GM21529 (cell line): ENCODE results near the gene CLCN1.
"Not testable (repeated sequence)": the region's sequence is repeated elsewhere in the genome, so short reads cannot be mapped to it uniquely, and the experiment has no call there.

Experiments used
- ATAC-seq: cut with Tn5 transposase; IDR thresholded peaks from one replicate; pipeline ENCODE4 v1.9.1; 2021; ENCODE audit not compliant: unreplicated experiment

Gene CLCN1

DNA sequence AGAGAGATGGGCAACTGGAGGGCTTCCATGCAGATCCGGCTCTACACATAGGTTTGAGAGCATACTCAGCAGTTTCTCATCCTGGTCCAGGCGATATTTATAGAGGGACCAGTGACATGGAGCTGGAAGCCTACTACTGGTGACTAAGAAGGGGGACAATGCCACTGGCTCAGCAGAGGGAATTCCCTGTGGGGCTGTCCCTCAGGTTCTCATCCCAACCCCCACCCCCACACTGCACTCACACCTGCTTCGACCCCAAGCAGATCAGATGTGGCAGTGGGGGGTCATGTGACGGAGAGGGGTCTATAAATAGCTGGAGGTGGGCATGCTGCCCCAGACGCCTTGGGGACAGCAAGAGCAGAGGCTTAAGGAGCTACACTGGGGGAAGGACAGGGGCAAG, at the start of gene CLCN1:
Gene CLCN1 (plus strand): TSS at position 336 of the 400 bp plus-strand sequence. CDS start 102 bp downstream, outside the sequence.
- no peak for ATAC-seq

DNA sequence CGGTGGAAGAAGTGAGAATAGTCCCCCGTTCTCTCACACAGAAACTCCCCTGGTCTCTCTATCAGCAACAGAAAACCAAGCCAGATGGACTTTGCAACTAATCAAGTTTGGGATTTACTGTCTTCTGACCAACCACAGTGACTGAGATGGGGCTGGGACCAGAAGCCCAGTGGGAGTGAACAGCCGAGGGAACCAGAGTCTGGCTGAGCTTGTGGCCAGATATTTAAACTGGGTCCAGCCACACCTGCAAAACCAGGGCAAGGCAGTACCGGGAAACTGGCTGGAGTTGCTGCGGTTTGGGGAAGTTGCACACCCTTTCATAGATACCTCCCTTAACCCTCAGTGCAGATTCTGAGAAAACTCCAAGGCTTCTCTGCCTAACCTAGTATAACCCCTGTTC, 46.7 kb upstream of the CLCN1 start:
- ATAC-seq = no peak

DNA sequence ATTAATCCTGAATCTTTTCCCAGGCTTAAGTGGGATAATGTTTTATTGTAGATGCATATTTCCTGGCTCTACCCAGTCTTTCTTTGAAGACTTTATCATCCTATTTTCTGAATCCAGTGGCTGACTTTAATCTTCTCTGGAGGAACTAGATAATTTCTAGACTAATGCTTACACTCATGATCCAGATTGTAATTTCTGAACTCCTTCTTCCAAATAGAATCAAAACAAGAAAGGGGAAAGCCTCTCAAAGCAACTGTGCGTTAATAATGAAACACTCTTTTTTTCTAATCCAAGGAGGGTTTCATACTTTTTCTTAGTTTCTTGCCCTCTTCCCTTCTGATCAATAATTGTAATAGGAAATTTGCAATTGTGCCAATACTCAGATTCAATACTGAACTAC, 44.7 kb upstream of the CLCN1 start:
- ATAC-seq = no peak

DNA sequence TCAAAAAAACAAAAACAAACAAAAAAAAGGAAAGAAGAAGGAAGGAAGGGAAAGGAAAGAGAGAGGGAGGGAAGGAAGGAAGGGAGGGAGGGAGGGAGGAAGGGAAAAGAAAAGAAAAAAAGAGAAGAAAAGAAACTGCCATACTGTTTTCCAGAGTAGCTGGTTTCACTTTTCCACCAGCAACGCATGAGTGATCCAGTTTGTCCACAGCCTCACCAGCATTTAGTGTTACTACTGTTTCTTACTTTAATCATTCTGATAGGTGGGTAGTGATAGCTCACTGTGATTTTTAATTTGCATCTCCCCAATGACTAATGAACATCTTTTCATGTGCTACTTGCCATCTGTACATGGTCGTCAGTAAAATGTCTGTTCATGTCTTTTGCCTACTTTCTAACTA, 43.0 kb upstream of the CLCN1 start:
- no peak for ATAC-seq

DNA sequence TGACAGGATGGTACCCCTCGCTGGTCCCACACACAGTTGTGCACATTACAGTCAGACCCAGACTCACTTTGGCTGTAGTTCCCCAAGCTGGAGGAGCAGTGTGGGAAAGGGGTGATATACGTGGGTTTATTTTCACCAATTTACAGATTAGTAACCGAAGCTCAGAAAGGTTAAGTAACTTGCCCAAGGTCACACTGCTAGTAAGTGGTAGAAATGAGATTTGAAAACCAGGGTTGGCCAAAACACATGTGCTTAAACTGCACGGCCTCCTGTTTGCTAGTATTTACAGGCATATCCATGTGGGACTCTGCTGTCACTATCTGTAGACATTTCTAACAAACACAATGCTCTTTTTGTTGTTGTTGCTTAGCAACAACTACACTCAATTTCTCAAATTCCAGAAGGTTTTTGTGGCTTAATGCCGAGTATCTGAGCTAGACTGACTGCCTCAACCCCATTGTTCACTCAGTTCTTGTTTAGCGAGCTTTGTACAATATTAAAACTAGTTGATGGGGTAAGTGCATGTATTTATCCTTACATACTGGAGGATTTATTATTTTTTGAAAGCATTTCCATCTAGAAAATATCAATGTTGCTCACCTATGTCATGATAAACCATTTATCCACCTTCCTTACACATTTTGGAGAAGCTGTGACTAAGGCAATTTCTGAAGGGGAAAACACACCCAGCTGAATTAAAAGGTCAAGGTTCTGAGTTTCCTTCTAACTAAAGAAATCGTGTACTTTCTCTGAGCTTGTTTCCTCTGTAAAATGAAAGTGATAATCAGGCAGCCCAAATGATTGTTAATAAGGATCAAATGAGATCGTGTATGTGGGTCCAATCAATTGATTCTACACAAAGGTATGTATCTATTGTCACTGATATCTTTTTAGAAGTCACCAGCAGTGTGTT, 36.5 kb upstream of the CLCN1 start:
- ATAC-seq = no peak

DNA sequence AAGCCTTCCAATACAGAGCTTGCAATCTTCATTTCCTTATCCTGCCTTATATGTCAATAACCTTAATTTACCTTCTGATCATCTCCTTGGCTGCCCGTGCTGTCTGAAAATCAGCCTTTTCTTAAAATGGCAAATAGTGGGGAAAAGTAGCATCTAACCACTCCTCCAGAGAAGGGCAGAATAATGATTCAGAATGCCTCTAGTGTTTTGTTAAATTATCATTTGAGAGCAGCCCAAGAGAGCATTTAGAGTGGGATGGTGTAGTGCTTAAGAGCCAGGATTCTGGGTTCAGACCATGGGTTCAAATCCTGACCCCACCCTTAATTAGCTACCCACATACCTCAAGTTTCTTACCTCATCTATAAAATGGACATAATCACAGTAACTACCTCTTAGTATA, 35.8 kb upstream of the CLCN1 start:
- no peak for ATAC-seq

DNA sequence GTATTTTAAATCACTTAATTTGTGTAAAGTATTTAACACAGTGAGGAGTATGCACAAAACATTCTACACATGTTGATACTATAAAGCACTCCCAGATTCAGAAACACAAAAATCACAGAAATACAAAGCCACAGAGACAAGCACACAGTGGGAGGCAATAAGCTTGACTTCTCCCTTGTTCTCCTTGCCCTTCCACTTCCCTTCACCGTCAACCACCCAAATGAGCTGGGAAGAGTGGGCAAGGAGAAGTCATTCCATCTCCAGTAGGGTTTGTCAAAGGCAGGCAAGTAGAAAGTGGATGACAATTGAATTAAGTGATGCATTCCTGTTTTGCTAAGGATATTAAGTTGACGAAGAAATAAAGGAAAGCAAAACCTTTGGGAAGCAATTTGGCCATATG, 35.3 kb upstream of the CLCN1 start:
- ATAC-seq = no peak

DNA sequence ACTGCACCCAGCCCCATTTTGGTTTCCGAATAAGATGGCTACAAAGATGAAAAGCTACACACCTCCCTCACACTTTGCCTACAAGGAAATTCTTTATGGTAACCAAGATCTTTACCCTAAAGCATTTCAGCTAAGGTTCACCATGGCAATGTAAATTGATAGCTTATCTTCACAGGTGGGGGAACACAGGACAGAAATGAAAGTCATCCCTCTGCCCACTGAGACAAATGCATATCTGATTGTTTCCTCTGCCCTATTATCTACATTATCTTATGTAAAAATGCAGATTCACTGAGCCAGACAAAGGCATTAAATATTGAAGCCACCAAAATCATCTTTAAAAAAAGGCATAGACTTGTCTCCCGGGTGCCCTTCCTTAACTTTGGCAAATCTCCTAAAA, 34.4 kb upstream of the CLCN1 start:
- no peak for ATAC-seq

DNA sequence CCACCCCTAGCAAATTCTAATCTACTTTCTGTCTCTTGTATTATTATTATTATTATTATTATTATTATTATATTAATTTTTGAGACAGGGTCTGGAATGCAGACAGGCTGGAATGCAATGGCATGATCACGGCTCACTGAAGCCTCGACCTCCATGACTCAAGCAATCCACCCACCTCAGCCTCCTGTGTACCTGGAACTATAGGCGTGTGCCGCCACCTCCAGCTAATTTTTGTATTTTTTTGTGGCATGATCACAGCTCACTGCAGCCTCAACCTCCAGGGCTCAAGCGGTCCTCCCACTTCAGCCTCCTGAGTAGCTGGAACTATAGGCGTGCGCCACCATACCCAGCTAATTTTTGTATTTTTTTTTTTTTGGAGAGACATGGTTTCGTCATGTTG, 33.8 kb upstream of the CLCN1 start:
- no peak for ATAC-seq

DNA sequence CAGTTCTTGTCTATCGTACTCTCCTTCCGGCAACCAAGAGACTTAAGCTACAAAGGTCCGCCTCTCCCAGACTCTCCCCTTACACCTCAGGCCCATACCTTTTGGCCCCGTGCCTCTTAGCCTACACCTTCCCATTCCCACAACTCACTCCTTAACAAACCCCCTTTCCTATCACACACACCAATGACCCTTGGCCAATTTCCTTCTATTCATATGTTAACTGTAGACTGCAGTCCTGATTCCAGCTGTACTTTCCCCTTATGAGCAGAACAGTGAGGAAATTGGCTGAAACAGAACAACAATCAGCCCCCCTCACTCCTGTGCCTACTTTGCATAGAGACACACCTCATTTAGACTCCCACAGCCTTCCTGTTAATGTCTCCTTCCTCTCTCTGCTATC, 32.5 kb upstream of the CLCN1 start:
- no peak for ATAC-seq

DNA sequence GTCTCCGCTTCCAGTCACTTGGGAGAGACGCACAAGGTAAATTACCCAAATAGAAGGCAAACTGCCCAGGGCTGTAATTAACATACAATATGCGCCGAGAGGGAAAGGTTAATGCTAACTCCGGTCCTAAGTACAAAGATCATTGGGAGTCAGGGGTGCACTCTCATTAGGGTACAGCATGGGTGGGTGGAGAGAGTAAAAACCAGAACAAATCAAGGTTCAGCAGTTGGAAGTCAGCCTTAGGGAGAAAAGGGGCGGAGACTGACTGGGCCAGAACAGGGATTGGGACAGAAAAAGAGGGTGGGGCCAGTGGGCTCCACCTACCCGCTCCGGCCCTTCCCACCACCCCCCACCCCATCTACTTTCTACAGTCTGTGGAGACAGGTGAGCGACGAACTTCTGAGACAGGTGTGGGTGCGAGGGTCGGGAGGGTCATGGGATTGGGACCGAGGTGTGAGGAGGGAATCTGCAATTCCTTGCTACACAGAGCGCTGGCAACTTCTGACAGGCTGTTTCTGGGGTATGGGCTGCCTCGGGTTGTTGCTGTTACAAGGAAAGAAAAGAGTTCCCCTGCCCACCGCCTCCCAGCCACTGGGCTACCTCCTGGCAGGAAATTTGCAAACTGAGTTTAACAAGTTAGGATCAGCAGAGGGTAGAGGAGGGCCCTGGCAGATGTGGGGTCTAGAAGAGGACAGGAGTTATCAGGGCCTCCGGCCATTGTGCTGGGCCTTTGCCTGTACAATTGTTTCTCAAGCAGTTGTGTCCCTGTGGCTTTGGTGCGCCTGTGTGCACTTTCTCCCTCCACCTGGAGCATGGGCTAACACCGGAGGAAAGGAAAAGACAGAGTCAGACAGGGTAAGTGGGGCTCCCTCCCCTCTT, 31.1 kb upstream of the CLCN1 start, which contains the start of gene TMEM139:
Gene TMEM139 (plus strand): TSS at position 368 of the 879 bp plus-strand sequence. CDS start 1,000 bp downstream, outside the sequence.
- ATAC-seq = no peak

DNA sequence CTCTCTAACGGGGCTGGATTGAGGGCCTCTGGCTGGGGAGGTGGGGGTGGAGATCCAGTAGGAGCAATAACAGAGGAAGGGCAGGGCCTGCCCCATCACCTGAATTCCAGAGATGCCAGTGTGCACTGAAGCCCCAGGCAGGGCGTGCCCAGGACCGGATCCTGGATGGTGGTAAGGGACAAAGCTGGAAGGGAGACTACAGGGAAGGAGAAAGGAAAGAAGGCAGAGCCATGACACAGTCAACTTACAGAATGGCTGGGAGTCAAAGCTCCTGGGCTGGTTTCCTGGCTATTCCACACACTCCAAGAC, 30.5 kb upstream of the CLCN1 start:
- no peak for ATAC-seq

DNA sequence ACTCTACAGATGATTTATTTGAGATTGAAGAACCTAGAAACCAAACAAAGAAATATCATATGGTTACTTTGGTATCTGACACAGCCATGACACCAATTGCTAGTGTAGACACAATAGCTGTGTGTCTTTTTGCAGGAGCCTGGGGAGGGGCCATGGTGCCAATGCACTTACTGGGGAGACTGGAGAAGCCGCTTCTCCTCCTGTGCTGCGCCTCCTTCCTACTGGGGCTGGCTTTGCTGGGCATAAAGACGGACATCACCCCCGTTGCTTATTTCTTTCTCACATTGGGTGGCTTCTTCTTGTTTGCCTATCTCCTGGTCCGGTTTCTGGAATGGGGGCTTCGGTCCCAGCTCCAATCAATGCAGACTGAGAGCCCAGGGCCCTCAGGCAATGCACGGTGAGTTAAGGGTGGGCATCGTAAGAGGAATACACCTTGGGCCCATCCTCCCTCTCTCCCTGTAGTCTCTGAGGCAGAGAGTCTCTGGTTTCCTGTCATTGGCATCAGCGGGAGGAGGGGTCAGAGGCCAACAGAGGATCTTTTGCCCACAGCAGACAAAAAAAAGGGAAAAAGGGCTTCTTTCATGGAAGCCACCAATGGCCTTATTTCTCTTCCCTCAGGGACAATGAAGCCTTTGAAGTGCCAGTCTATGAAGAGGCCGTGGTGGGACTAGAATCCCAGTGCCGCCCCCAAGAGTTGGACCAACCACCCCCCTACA, 29.9 kb upstream of the CLCN1 start:
- ATAC-seq = no peak

DNA sequence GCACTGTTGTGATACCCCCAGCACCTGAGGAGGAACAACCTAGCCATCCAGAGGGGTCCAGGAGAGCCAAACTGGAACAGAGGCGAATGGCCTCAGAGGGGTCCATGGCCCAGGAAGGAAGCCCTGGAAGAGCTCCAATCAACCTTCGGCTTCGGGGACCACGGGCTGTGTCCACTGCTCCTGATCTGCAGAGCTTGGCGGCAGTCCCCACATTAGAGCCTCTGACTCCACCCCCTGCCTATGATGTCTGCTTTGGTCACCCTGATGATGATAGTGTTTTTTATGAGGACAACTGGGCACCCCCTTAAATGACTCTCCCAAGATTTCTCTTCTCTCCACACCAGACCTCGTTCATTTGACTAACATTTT, 29.4 kb upstream of the CLCN1 start:
- ATAC-seq = no peak

DNA sequence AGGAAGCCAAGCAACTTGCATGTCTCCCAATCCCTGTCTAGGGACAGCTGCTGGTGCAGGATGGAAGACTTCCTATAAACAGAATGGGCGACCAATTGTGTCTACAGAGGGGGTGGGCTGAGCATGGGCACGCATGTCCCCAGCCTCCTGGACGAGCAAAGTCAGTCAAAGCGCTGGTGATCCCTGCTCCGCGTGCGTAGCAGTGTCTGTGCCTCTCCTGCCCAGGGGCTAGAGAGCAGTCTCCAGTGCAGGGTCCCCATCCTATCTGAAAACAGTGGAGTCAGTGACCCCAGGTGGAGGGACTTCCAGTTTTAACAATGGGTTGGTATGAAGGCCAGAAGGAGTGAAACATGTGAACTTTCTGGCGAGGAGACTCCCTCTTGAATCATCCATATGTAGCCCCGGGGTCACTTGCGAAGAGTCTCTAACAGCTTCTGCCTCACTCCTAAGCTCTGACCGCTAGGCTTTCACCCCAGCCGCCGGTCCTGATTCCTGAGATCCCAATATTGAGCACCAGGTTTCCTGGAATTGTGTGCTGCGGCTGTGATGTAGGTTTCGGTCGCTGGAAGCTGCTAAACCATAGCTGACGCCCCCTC, 28.5 kb upstream of the CLCN1 start:
- no peak for ATAC-seq

DNA sequence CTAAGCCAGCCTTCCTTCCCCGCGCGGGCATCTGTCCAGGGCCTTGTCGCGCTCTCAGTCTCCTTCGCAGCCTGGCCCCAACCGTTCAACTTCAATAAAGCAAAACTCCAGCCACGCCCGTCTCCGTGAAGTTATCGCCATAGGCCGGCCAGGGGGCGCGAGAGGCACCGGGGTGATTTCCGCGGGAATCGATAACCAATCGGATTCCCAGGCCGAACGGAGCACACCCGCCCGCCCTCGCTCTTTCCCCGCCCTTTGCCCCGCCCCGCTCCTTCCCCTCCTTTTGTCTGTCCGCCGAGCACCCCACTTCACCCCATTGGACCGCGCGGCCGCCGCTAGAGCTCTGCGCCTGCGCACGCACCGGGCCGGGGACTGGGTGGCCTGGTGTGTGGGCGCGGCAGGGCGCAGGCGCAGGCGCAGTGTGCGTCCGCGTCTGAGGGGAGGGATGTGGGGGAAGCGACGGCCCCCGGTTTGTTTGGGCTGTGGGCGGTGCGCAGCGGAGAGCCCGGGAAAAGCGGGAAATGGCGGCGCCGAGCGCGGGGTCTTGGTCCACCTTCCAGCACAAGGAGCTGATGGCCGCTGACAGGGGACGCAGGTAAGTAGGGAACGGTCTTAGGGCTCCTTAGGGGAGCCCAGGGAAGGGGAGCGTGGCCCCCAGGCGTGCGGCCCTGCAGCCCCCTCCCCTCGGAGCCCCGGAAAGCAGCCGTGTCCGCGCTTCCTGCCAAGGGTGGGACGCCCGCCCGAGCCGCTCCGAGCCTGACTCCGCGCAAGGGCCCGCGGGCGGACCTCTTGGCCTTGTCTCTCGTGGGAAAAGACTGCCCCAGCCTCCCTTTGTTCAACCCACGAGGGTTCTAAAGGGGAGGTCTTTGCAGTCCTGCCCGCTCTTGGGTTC, 27.7 kb upstream of the CLCN1 start, which contains the start of gene CASP2:
Gene CASP2 (plus strand): TSS at position 417 of the 892 bp plus-strand sequence. CDS start 105 bp downstream, at position 522.
- peak; percentile 82 for ATAC-seq

DNA sequence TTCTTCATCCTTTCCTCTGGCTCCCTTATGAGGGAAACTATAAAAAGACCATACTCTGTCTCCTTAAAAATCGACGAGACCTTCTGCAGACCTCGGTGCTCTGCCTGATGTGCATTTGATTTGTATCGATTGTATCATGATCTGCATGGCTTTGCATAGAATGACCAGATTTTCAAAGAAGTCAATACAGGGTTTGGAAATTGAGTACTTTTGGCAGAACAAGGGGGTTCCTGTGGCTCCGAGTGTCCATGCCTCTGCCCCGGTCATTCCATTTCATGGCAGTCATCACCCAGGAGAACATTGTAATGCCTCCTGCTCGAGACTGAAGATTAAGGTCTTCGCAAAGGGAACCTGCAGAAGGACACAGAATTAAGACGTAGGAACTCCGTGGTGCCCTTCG, 27.1 kb upstream of the CLCN1 start:
- no peak for ATAC-seq

DNA sequence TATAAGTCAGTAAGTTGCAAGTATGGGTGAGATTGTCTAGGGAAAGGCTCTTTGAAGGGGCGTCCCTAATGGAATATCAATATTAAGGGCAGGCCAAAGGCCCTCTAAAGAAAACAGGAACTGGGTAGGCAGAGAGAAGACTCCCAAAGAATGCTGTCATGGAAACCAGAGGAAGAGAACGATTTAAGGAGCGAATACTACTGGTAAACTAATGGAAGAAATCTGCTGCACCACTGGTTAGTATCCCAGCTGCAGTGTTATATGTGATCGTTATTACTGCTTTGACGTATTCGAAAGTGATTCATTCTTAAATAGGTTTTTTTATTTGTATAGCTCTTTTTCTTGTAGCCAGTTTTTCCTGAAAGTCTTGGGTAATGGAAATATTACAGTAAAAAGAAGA, 26.5 kb upstream of the CLCN1 start:
- no peak for ATAC-seq

DNA sequence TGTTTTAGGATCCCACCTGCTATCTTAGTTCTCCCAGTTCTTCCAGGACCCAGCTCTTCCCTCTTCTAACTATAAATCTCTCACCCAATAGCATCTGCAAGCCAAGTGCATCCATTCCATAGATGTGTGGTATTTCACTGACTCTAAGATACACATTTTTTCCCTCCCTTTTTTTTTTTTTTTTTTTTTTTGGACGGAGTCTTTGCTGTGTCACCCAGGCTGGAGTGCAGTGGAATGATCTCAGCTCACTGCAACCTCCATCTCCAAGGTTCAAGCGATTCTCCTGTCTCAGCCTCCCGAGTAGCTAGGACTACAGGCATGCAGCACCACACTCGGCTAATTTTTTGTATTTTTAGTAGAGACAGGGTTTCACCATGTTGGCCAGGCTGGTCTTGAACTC, 26.0 kb upstream of the CLCN1 start:
- not testable (repeated sequence) for ATAC-seq

DNA sequence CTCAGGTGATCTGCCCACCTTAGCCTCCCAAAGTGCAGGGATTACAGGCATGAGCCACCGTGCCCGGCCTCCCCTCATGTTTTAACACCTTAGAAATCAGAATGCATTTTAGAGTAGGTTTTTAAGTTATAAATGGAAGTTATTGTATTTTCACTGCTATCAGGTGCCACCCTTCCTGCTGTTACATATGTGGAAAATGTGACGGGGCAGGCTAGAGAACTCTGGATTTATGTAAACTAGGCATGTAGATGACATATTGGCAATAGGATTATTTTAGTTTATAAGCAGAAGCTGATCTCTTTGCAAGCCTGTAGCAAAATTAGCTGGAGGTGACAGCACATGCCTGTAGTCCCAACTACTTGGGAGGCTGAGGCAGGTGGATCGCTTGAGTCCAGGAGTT, 25.6 kb upstream of the CLCN1 start:
- ATAC-seq = no peak
